T-helper 17 cell (primary cell): ENCODE data around the gene TTC27. TPM values are rescaled to one million over a fixed set of nuclear protein-coding genes. Genes with fewer than 3 reads are reported as not detected.

ENCODE experiments used
- ATAC-seq: fragments of 150-1000 bp; cut with Tn5 transposase; 2 replicates; pipeline ENCODE4 v1.10.0; 2021; ENCODE audit warnings: mild to moderate bottlenecking, moderate library complexity
- DNase-seq, 3 donors: peaks; one replicate each; pipeline versions ENCODE4 v3.0.0 to v3.0.0-alpha.2; 2020 to 2021
- H3K9me3 ChIP-seq: one replicate; pipeline ENCODE4 v1.7.0; 2013; ENCODE audit warnings: low read length, mild to moderate bottlenecking; ENCODE audit not compliant: control insufficient read depth, poor library complexity, severe bottlenecking
- H3K27ac Mint-ChIP-seq: one replicate; pipeline ENCODE4 v1.8.0; 2022; ENCODE audit warnings: mild to moderate bottlenecking, moderate library complexity, mixed read lengths
- H3K27me3 Mint-ChIP-seq: one replicate; pipeline ENCODE4 v1.8.0; 2022; ENCODE audit warnings: mixed read lengths
- H3K36me3 Mint-ChIP-seq: one replicate; pipeline ENCODE4 v1.8.0; 2022; ENCODE audit warnings: low read depth, mixed read lengths
- H3K4me1 Mint-ChIP-seq: one replicate; pipeline ENCODE4 v1.8.0; 2022; ENCODE audit warnings: mild to moderate bottlenecking, mixed read lengths
- H3K4me3 Mint-ChIP-seq: one replicate; pipeline ENCODE4 v1.8.0; 2022; ENCODE audit warnings: mild to moderate bottlenecking, moderate library complexity, mixed read lengths
- total RNA-seq, 4 donors: library from RNA in 2 of 4; stranded (reverse) in 2 of 4; gene quantifications; one replicate each; pipeline ENCODE4 v1.2.3 and lab custom pipeline; 2022 to 2026

TTC27 gene
- total RNA-seq, 2 donors from 2014 or later: 17.2 to 22.5 TPM

GRCh38 chr2:32683520-32684086 is 55.8 kb downstream of the TTC27 start:
- Mint-ChIP-seq H3K27me3 (no peaks in the 10 kb centered on the region), H3K4me1 (peaks cover 7% of the 10 kb centered on the region), H3K36me3 (peaks cover 11% of the 10 kb centered on the region), H3K27ac (no peak overlapping the region), H3K4me3 (no peak overlapping the region)
- no peaks in the 10 kb centered on the region for H3K9me3 ChIP-seq
- ATAC-seq (no peak), DNase-seq (no peak)

GRCh38 chr2:32688541-32688940 is 60.7 kb downstream of the TTC27 start:
- no peaks in the 10 kb centered on the region for H3K9me3 ChIP-seq
- no peaks in the 10 kb centered on the region for H3K27me3 Mint-ChIP-seq
- no peak for ATAC-seq
- H3K4me3 Mint-ChIP-seq: no peak overlapping the region
- no peak for DNase-seq
- no peak overlapping the region for H3K27ac Mint-ChIP-seq
- no peaks in the 10 kb centered on the region for H3K36me3 Mint-ChIP-seq
- no peaks in the 10 kb centered on the region for H3K4me1 Mint-ChIP-seq

GRCh38 chr2:32691678-32692077 is 63.8 kb downstream of the TTC27 start:
- H3K9me3 ChIP-seq: no peaks in the 10 kb centered on the region
- Mint-ChIP-seq H3K27ac (no peak overlapping the region), H3K4me1 (no peaks in the 10 kb centered on the region), H3K4me3 (no peak overlapping the region), H3K36me3 (no peaks in the 10 kb centered on the region), H3K27me3 (no peaks in the 10 kb centered on the region)
- no peak for DNase-seq
- ATAC-seq: no peak

- H3K9me3 ChIP-seq: no peaks in the 10 kb centered on the region
- no peaks in the 10 kb centered on the region for H3K27me3 Mint-ChIP-seq
- H3K4me1 Mint-ChIP-seq: peaks cover 1% of the 10 kb centered on the region
- no peak overlapping the region for H3K27ac Mint-ChIP-seq
- H3K4me3 Mint-ChIP-seq: no peak overlapping the region
- H3K36me3 Mint-ChIP-seq: no peaks in the 10 kb centered on the region
- ATAC-seq (no peak), DNase-seq (no peak)
Observed at GRCh38 chr2:32696439-32696838, 68.6 kb downstream of the TTC27 start.

GRCh38 chr2:32697156-32697555 is 69.3 kb downstream of the TTC27 start:
- no peaks in the 10 kb centered on the region for H3K9me3 ChIP-seq
- H3K4me1 Mint-ChIP-seq: peaks cover 2% of the 10 kb centered on the region
- H3K27me3 Mint-ChIP-seq: no peaks in the 10 kb centered on the region
- H3K27ac Mint-ChIP-seq: no peak overlapping the region
- H3K36me3 Mint-ChIP-seq: no peaks in the 10 kb centered on the region
- ATAC-seq (no peak), DNase-seq (no peak)
- H3K4me3 Mint-ChIP-seq: no peak overlapping the region

- ATAC-seq: no peak
- no peaks in the 10 kb centered on the region for H3K27me3 Mint-ChIP-seq
- no peak for DNase-seq
- no peak overlapping the region for H3K27ac Mint-ChIP-seq
- H3K4me3 Mint-ChIP-seq: no peak overlapping the region
- H3K4me1 Mint-ChIP-seq: peaks cover 4% of the 10 kb centered on the region
- no peaks in the 10 kb centered on the region for H3K9me3 ChIP-seq
- no peaks in the 10 kb centered on the region for H3K36me3 Mint-ChIP-seq
Observed at GRCh38 chr2:32699151-32699550, 71.3 kb downstream of the TTC27 start.

- Mint-ChIP-seq H3K4me3 (no peak overlapping the region), H3K27ac (no peak overlapping the region), H3K27me3 (no peaks in the 10 kb centered on the region), H3K4me1 (peaks cover 4% of the 10 kb centered on the region), H3K36me3 (no peaks in the 10 kb centered on the region)
- no peaks in the 10 kb centered on the region for H3K9me3 ChIP-seq
- DNase-seq (no peak), ATAC-seq (no peak)
Observed at GRCh38 chr2:32701806-32702205, 74.0 kb downstream of the TTC27 start.

- ATAC-seq: no peak
- Mint-ChIP-seq H3K36me3 (no peaks in the 10 kb centered on the region), H3K27ac (no peak overlapping the region)
Observed at GRCh38 chr2:32702303-32703064, 74.6 kb downstream of the TTC27 start.

GRCh38 chr2:32706815-32707579 is 79.1 kb downstream of the TTC27 start:
- DNase-seq: no peak
- Mint-ChIP-seq H3K4me1 (peaks cover 6% of the 10 kb centered on the region), H3K36me3 (peaks cover 4% of the 10 kb centered on the region)

More at GRCh38 chr2:32702303-32703064, 74.6 kb downstream of the TTC27 start:
- H3K9me3 ChIP-seq: no peaks in the 10 kb centered on the region
- no peak for DNase-seq
- Mint-ChIP-seq H3K4me3 (no peak overlapping the region), H3K4me1 (peaks cover 4% of the 10 kb centered on the region), H3K27me3 (no peaks in the 10 kb centered on the region)

GRCh38 chr2:32711219-32711618 is 83.4 kb downstream of the TTC27 start:
- DNase-seq (no peak), ATAC-seq (no peak)
- H3K4me3 Mint-ChIP-seq: no peak overlapping the region
- H3K36me3 Mint-ChIP-seq: peaks cover 9% of the 10 kb centered on the region
- peaks cover 10% of the 10 kb centered on the region for H3K4me1 Mint-ChIP-seq
- H3K27ac Mint-ChIP-seq: no peak overlapping the region
- H3K27me3 Mint-ChIP-seq: no peaks in the 10 kb centered on the region
- peaks cover 3% of the 10 kb centered on the region for H3K9me3 ChIP-seq

More at GRCh38 chr2:32706815-32707579, 79.1 kb downstream of the TTC27 start:
- Mint-ChIP-seq H3K4me3 (no peak overlapping the region), H3K27me3 (no peaks in the 10 kb centered on the region), H3K27ac (no peak overlapping the region)
- H3K9me3 ChIP-seq: no peaks in the 10 kb centered on the region
- ATAC-seq: no peak

GRCh38 chr2:32711908-32712501 is 84.2 kb downstream of the TTC27 start:
- Mint-ChIP-seq H3K27ac (peak overlapping the region; percentile 34), H3K4me1 (peaks cover 10% of the 10 kb centered on the region), H3K27me3 (no peaks in the 10 kb centered on the region), H3K4me3 (no peak overlapping the region), H3K36me3 (peaks cover 9% of the 10 kb centered on the region)
- DNase-seq: no peak
- no peak for ATAC-seq
- H3K9me3 ChIP-seq: peaks cover 3% of the 10 kb centered on the region

GRCh38 chr2:32712870-32713269 is 85.0 kb downstream of the TTC27 start:
- H3K4me1 Mint-ChIP-seq: peaks cover 15% of the 10 kb centered on the region
- peaks cover 12% of the 10 kb centered on the region for H3K36me3 Mint-ChIP-seq
- no peak for ATAC-seq
- no peak overlapping the region for H3K4me3 Mint-ChIP-seq
- H3K27me3 Mint-ChIP-seq: no peaks in the 10 kb centered on the region
- H3K27ac Mint-ChIP-seq: peak overlapping the region; percentile 34
- DNase-seq: no peak
- H3K9me3 ChIP-seq: peaks cover 3% of the 10 kb centered on the region

- no peaks in the 10 kb centered on the region for H3K27me3 Mint-ChIP-seq
- ATAC-seq (no peak), DNase-seq (no peak)
- no peak overlapping the region for H3K4me3 Mint-ChIP-seq
- H3K4me1 Mint-ChIP-seq: peaks cover 15% of the 10 kb centered on the region
- H3K36me3 Mint-ChIP-seq: peaks cover 9% of the 10 kb centered on the region
- no peak overlapping the region for H3K27ac Mint-ChIP-seq
- H3K9me3 ChIP-seq: peaks cover 3% of the 10 kb centered on the region
Observed at GRCh38 chr2:32714521-32714920, 86.7 kb downstream of the TTC27 start.
